Cortex of kidney (tissue), 1 donor: Measurements from ENCODE around the gene AOAH.

ENCODE experiments used
- DNase-seq: peaks from one replicate; lab custom pipeline; 2025; lab: John Stamatoyannopoulos, UW

Gene AOAH

GRCh38 chr7:36691983-36692382, 32.3 kb downstream of the AOAH start:
- no peak for DNase-seq

- DNase-seq = no peak
These were observed 33.6 kb downstream of the AOAH start for GRCh38 chr7:36690514-36691187.

- no peak for DNase-seq
These were observed 34.3 kb downstream of the AOAH start for GRCh38 chr7:36690041-36690440.

- DNase-seq = no peak
These were observed 37.8 kb downstream of the AOAH start for GRCh38 chr7:36686499-36686898.

- no peak for DNase-seq
These were observed 39.3 kb downstream of the AOAH start for GRCh38 chr7:36684954-36685353.

GRCh38 chr7:36683695-36684357, 40.5 kb downstream of the AOAH start:
- DNase-seq = no peak

GRCh38 chr7:36683111-36683510, 41.2 kb downstream of the AOAH start:
- no peak for DNase-seq

GRCh38 chr7:36682102-36682501, 42.2 kb downstream of the AOAH start:
- no peak for DNase-seq

DNA sequence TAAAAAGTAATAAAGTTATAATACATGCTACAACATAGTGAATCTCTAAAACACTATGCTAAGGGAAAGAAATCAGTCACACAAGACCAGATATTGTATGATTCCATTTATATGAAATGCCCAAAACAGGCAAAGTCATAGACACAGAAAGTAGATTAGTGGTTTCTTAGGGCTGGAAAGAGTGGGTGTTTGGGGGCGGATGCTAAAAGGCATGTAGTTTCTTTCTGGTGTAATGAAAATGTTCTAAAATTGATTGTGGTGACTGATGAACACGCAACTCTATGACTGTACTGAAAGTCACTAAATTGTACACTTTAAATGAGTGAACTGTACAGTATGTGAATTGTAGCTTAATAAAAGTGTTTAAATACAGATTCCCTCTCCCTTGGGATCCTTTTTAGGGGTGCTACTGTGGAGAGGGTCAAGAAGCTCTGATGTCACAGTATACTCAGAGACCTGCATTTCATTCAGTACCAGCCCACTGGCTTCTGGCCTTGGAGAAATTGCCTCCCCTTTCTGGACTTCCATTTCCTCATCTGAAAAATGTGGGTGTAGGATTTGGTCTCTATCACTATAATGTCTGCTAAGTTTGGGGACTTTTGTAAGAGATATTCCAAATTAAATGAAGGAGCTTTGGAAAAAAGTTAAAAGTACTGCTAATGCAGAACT, 46.4 kb downstream of the AOAH start:
- DNase-seq = no peak

DNA sequence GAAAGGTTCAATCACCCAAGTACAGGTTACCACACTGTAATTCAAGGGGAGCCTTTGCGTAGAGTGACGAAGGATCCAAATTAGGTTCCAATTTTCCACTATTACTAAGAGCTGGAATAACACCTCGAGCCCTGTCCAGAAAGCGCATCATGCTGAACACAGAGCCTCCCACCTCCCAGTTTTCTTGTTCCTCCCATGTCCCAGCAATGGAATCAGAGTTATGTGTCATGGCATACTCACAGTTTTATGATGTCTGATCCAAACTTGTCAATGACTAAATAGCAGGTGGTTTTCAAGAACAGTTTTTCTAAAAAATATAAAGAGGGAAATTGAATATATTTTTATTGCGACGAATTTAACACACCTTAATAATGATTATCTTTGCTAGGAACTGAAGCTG, 50.6 kb downstream of the AOAH start:
- no peak for DNase-seq

GRCh38 chr7:36671432-36671829, 52.9 kb downstream of the AOAH start:
- no peak for DNase-seq

GRCh38 chr7:36670585-36671431, 53.5 kb downstream of the AOAH start:
- no peak for DNase-seq

- no peak for DNase-seq
These were observed 55.5 kb downstream of the AOAH start for GRCh38 chr7:36668750-36669149.

DNA sequence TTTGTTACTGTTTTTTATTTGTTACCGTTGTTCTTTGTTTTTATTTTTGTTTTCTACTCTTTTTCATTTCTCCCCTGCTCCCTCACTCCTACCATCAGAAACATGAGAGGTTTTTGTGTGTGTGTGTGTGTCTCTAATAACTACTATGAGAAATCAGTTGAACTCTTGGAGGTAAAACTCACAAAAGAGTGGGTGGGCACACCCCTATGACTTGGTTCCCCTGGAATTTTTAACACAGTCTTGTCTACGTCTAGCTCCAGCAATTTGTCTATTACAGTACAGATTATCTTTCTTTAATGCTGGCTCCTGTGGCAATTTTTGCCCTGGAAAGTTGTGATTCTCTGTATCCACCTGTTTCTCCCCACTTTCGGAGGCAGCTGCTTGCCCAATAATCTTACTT, 56.2 kb downstream of the AOAH start:
- no peak for DNase-seq

DNA sequence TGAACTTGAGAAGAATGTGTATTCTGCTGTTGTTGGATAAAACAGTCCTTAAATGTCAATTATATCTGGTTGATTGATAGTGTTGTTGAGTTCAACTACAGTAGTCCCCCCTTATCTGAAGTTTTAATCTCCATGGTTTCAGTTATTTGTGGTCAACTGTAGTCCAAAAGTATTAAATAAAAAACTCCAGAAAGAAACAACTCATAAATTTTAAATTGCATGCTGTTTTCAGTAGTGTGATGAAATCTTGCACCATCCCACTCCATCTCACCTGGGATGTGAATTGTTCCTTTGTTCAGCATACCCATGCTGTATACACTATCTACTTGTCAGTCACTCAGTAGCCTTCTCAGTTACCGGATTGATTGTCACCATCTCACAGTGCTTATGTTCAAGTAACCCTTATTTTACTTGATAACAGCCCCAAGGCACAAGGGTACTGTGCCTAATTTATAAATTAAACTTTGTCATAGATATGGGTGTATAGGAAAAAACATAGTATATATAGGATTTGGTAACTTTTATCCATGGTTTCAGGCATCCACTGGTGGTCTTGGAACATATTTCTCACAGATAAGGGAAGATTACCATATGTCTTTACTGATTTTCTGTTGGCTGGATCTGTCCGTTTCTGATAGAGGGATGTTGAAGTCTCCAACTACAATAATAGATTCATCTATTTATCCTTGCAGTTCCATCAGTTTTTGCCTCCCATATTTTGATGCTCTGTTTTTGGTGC, 57.1 kb downstream of the AOAH start:
- no peak for DNase-seq

- no peak for DNase-seq
These were observed 60.8 kb downstream of the AOAH start for GRCh38 chr7:36663481-36663880.

- no peak for DNase-seq
These were observed 63.0 kb downstream of the AOAH start for GRCh38 chr7:36661135-36661840.

DNA sequence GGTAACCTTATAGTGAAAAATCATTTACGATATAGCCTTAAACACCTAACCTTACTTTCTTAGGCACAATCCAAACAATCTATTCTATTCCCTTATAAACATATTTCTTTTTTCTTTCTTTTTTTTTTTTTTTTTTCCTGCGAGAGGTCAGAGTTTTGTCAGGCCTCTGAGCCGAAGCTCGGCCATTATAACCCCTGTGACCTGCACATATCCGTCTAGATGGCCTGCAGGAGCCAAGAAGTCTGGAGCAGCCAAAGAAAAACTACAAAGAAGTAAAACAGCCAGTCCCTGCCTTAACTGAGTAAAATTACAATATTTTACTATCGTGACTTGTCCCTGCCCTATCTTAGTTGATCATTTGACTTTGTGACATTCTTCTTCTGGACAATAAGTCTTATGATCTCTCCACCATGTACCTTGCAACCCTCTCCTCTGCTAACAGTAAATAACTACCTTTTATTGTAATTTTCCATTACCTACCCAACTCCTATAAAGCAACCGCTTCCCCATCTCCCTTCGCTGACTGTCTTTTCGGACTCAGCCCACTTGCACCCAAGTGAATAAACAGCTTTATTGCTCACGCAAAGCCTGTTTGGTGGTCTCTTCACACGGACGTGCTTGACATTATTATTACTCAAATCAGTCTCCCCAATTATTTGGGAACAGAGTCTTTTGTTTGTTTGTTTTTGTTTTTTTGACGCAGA, 64.5 kb downstream of the AOAH start:
- DNase-seq = no peak

- no peak for DNase-seq
These were observed 65.2 kb downstream of the AOAH start for GRCh38 chr7:36659172-36659516.

DNA sequence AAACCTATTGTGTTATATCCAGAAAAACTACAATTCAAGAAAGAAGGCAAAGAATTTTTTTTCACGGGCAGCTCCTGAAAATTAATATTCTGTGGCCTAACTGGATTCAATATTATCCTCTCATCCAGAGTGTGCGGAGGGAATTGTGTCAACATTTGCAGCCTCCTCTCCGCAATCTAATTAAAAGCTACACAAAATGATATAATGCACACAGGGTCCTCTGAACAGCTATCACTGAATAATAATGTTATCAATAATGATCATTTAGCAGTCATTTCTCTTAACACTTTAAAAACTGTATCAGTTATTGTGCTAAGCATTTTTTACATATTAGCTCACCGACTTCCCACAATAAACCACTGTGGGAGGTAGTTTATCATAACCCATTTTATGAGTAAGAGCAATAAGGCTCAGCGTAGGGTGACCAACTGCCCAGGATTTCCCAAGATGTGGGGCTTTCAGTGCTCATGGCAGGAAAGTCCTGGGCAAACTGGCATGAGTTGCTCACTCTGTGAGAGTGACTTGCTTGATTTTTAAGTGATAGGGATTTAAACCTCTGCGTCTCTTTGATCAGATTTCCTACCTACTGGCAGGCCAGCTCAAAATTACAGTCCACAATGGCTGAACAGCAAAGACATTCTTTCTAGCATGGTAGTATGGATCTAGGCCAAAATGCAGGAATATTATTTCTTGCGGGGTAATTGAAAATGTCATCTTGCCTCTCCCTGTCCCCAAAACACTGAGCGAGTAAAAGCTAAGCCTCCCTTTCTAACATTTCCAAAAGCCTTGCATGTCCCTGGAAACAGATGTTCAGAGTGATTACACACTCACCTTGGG, 65.7 kb downstream of the AOAH start:
- no peak for DNase-seq
